ENCODE measurements around the gene GRK4.

DNA sequence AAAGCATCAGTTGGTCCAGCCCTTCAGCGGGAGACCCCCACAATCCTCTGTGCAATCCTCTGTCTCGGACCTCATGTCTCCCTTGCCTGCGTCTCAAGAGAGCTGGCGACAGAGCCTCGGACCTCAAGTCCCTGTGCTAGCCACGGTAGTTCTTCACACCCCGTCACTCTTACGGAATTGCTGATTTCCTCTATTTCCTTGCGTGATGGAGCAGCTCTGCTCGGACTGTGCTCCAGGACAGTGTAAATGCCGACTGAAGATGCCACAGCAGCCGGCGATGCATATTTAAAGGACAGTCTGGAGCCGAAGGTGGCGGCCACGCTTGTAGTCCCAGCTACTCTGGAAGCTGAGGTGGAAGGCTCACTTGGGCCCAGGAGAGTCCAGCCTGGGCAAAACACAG is 1.9 kb downstream of the GRK4 start:
- TF ChIP-seq, protein P1, sequence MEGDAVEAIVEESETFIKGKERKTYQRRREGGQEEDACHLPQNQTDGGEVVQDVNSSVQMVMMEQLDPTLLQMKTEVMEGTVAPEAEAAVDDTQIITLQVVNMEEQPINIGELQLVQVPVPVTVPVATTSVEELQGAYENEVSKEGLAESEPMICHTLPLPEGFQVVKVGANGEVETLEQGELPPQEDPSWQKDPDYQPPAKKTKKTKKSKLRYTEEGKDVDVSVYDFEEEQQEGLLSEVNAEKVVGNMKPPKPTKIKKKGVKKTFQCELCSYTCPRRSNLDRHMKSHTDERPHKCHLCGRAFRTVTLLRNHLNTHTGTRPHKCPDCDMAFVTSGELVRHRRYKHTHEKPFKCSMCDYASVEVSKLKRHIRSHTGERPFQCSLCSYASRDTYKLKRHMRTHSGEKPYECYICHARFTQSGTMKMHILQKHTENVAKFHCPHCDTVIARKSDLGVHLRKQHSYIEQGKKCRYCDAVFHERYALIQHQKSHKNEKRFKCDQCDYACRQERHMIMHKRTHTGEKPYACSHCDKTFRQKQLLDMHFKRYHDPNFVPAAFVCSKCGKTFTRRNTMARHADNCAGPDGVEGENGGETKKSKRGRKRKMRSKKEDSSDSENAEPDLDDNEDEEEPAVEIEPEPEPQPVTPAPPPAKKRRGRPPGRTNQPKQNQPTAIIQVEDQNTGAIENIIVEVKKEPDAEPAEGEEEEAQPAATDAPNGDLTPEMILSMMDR (IDR thresholded peaks at IDR 0.05): no peak
- TF ChIP-seq POLR2A (IDR thresholded peaks at IDR 0.05): no peak
